Mesothelial cell of epicardium (in vitro differentiated cells): ENCODE measurements around the gene VTCN1. TPM values are rescaled to one million over a fixed set of nuclear protein-coding genes. Genes with fewer than 3 reads are reported as not detected.
A peak's percentile ranks its signal among the peaks of the same experiment; 100 is the strongest.

Experiments
- DNase-seq, 2 experiments: peaks; one replicate each; pipeline ENCODE4 v3.0.0; 2021; ENCODE audit warnings: low spot score in 2 of 2; ENCODE audit not compliant: unreplicated experiment in 2 of 2
- H3K27ac Mint-ChIP-seq: 2 replicates; pipeline ENCODE4 v1.8.0; 2021; ENCODE audit warnings: mixed read lengths
- H3K27me3 Mint-ChIP-seq: 2 replicates; pipeline ENCODE4 v1.8.0; 2021; ENCODE audit warnings: low read depth, mixed read lengths
- H3K36me3 Mint-ChIP-seq: 2 replicates; pipeline ENCODE4 v1.8.0; 2021; ENCODE audit warnings: mixed read lengths
- H3K4me1 Mint-ChIP-seq: 2 replicates; pipeline ENCODE4 v1.8.0; 2021; ENCODE audit warnings: mixed read lengths
- H3K4me3 Mint-ChIP-seq: 2 replicates; pipeline ENCODE4 v1.8.0; 2021; ENCODE audit warnings: mild to moderate bottlenecking, moderate library complexity, mixed read lengths
- H3K9me3 Mint-ChIP-seq: 2 replicates; pipeline ENCODE4 v1.8.0; 2021; ENCODE audit warnings: mixed read lengths
- microRNA-seq: library from miRNA; unstranded; fragments of <30 nt; microRNA quantifications from one replicate; pipeline ENCODE4 v1.2.0, GENCODE V29; 2021; ENCODE audit warnings: inconsistent platforms, mixed read lengths
- total RNA-seq: library from RNA; stranded (reverse); gene quantifications from 3 replicates; pipeline ENCODE4 v1.2.1, GENCODE V29; 2021
- TF ChIP-seq, protein P1 (sequence below): fragments of 200-600 bp; sonication (generic); IDR thresholded peaks from one replicate; pipeline ENCODE4 v1.5.0; 2021; ENCODE audit warnings: antibody characterized with exemption; ENCODE audit not compliant: unreplicated experiment

The VTCN1 gene
- total RNA-seq, 1 donor from 2014 or later: 27.9 TPM

GRCh38 chr1:117096951-117097408, 113.7 kb downstream of the VTCN1 start:
- TF ChIP-seq, protein P1, sequence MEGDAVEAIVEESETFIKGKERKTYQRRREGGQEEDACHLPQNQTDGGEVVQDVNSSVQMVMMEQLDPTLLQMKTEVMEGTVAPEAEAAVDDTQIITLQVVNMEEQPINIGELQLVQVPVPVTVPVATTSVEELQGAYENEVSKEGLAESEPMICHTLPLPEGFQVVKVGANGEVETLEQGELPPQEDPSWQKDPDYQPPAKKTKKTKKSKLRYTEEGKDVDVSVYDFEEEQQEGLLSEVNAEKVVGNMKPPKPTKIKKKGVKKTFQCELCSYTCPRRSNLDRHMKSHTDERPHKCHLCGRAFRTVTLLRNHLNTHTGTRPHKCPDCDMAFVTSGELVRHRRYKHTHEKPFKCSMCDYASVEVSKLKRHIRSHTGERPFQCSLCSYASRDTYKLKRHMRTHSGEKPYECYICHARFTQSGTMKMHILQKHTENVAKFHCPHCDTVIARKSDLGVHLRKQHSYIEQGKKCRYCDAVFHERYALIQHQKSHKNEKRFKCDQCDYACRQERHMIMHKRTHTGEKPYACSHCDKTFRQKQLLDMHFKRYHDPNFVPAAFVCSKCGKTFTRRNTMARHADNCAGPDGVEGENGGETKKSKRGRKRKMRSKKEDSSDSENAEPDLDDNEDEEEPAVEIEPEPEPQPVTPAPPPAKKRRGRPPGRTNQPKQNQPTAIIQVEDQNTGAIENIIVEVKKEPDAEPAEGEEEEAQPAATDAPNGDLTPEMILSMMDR: no peak
- no peaks in the 10 kb centered on the region for H3K27me3 Mint-ChIP-seq
- H3K4me1 Mint-ChIP-seq: peaks cover 66% of the 10 kb centered on the region
- peak overlapping the region; percentile 95 for H3K27ac Mint-ChIP-seq
- DNase-seq: no peak
- no peaks in the 10 kb centered on the region for H3K9me3 Mint-ChIP-seq
- H3K36me3 Mint-ChIP-seq: peaks cover 12% of the 10 kb centered on the region
- H3K4me3 Mint-ChIP-seq: no peak overlapping the region

DNA sequence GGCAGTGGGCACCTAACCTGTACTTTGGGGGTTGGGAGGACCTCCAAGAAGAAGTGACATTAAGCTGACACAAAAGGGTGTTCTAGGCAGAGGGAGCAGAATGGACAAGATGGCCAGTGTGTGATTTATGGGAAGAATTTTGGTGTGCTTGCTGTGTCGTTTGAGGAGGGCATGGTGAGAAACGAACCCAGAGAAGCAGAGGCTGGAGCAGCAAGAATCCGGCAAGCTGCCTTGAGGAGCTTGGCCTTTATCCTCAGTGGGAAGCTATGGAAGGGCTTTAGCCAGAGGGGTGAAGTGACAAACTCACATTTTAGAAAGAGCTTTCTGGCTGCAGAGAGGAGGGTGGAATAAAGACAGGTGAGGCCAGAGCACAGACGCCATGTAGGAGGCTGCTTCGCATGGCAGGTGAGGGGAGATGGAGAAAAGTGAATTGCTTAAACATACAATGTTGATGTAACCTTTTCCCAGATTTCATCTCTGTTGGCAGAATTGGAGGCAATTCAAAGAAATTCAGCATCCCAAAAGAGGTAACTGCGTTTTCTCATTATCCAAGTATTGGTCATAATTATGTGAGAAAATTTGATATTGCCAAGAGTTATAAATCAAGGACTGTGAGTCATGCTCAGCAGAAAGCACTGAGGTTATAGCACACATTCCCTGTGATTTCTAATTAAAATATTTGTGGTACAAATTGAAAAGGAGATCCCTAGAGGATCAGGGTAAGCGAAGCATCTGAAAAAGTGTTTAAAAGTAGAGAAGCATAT, 115.7 kb downstream of the VTCN1 start:
- peaks cover 65% of the 10 kb centered on the region for H3K4me1 Mint-ChIP-seq
- peaks cover 12% of the 10 kb centered on the region for H3K36me3 Mint-ChIP-seq
- DNase-seq: no peak
- no peak overlapping the region for H3K4me3 Mint-ChIP-seq
- no peaks in the 10 kb centered on the region for H3K27me3 Mint-ChIP-seq
- peak overlapping the region; percentile 74 for H3K27ac Mint-ChIP-seq
- H3K9me3 Mint-ChIP-seq: no peaks in the 10 kb centered on the region
- TF ChIP-seq, protein P1: no peak

GRCh38 chr1:117093870-117094621, 116.7 kb downstream of the VTCN1 start:
- Mint-ChIP-seq H3K4me3 (no peak overlapping the region), H3K27me3 (no peaks in the 10 kb centered on the region), H3K4me1 (peaks cover 60% of the 10 kb centered on the region), H3K9me3 (no peaks in the 10 kb centered on the region), H3K36me3 (peaks cover 15% of the 10 kb centered on the region), H3K27ac (peak overlapping the region; percentile 74)
- DNase-seq: no peak
- TF ChIP-seq, protein P1: peak; percentile 58

Small RNA genes lying within 50 kb of the gene (microRNA-seq; reads per million reads assigned to microRNA genes)
- 25.8 reads per million, percentile 47 among the genes with 10 or more reads in this experiment for gene MIR942

Other genes with a start within 250 kb of the VTCN1 start
- 3.7 to 5.6 TPM (median 4.1 TPM) in 3 replicates for gene CD101, start 209.2 kb downstream of the VTCN1 start, total RNA-seq
- 38.4 to 40.6 TPM (median 40.6 TPM) in 3 replicates for gene TTF2, start 150.6 kb downstream of the VTCN1 start, total RNA-seq
- gene TRIM45, start 89.2 kb downstream of the VTCN1 start, total RNA-seq: 39.1 to 41.5 TPM (median 40.0 TPM) in 3 replicates
- 53.1 to 56.5 TPM (median 55.1 TPM) in 3 replicates for gene MAN1A2, start 156.5 kb upstream of the VTCN1 start, total RNA-seq